A673 (cell line): ENCODE results near the gene MBLAC1.

Experiments
- EZH2 ChIP-seq: fragments of 200-600 bp; sonication (generic); IDR thresholded peaks from 2 replicates; pipeline ENCODE4 v1.6.1; 2017; ENCODE audit warnings: borderline replicate concordance, low read depth, mild to moderate bottlenecking, mixed read lengths, antibody characterized with exemption, low read length; ENCODE audit not compliant: poor library complexity, severe bottlenecking
- TF ChIP-seq, protein P1 (sequence below): fragments of 300-800, 200-600 bp; sonication (generic); conservative IDR thresholded peaks from 2 replicates; pipeline ENCODE4 v1.5.1; 2017; ENCODE audit warnings: low read depth, mild to moderate bottlenecking, antibody characterized with exemption, low read length, moderate library complexity, mixed read lengths

GRCh38 chr7:100095289-100095688 is 31.5 kb upstream of the MBLAC1 start:
- TF ChIP-seq, protein P1, sequence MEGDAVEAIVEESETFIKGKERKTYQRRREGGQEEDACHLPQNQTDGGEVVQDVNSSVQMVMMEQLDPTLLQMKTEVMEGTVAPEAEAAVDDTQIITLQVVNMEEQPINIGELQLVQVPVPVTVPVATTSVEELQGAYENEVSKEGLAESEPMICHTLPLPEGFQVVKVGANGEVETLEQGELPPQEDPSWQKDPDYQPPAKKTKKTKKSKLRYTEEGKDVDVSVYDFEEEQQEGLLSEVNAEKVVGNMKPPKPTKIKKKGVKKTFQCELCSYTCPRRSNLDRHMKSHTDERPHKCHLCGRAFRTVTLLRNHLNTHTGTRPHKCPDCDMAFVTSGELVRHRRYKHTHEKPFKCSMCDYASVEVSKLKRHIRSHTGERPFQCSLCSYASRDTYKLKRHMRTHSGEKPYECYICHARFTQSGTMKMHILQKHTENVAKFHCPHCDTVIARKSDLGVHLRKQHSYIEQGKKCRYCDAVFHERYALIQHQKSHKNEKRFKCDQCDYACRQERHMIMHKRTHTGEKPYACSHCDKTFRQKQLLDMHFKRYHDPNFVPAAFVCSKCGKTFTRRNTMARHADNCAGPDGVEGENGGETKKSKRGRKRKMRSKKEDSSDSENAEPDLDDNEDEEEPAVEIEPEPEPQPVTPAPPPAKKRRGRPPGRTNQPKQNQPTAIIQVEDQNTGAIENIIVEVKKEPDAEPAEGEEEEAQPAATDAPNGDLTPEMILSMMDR: no peak
- no peak for TF ChIP-seq EZH2
